IMR-90 (cell line): ENCODE results near the gene SLC6A11. TPM values are rescaled to one million over a fixed set of nuclear protein-coding genes. Genes with fewer than 3 reads are reported as not detected.

Experiments used
- ATAC-seq: fragments of 200-7000 bp; cut with Tn5 transposase; 2 replicates; pipeline ENCODE4 v1.9.1; 2020; ENCODE audit warnings: low read depth, mild to moderate bottlenecking, moderate library complexity
- BruUV-seq: library from RNA; stranded (reverse); fragments of 400-500 nt; replicated peaks from 2 replicates; lab custom pipeline; 2021; lab: Mats Ljungman, UMichigan
- CTCF ChIA-PET: fragments of 300-600 bp; formaldehyde crosslinking; extraction: SDS; loops from one replicate; lab custom pipeline; 2021; ENCODE audit warnings: antibody characterized with exemption; lab: Yijun Ruan, JAX
- POLR2A ChIA-PET: fragments of 300-600 bp; sonication (Branson Sonifier 250); formaldehyde crosslinking; loops from one replicate; lab custom pipeline; 2022; ENCODE audit warnings: antibody characterized with exemption; ENCODE audit not compliant: unreplicated experiment; lab: Charles Lee
- DNase-seq: peaks from one replicate; pipeline ENCODE4 v3.0.0; 2013
- H2AFZ ChIP-seq: replicated peaks from 2 replicates; pipeline ENCODE3; 2013; ENCODE audit warnings: low read length, mild to moderate bottlenecking; ENCODE audit not compliant: poor library complexity
- H2AK5ac ChIP-seq: 2 replicates; pipeline ENCODE4 v1.6.1; 2013; ENCODE audit warnings: low read depth, low read length, inconsistent platforms
- H2AK9ac ChIP-seq: replicated peaks from 2 replicates; pipeline ENCODE3; 2013; ENCODE audit warnings: mild to moderate bottlenecking, low read depth, low read length, moderate library complexity; ENCODE audit not compliant: poor library complexity
- H2BK120ac ChIP-seq: 2 replicates; pipeline ENCODE4 v1.6.1; 2013; ENCODE audit warnings: low read depth, low read length, inconsistent platforms
- H2BK15ac ChIP-seq: 3 replicates; pipeline ENCODE4 v1.6.1; 2013; ENCODE audit warnings: low read depth, low read length, inconsistent platforms
- H2BK20ac ChIP-seq: 2 replicates; pipeline ENCODE4 v1.6.1; 2013; ENCODE audit warnings: low read depth, mild to moderate bottlenecking, inconsistent platforms, low read length, moderate library complexity
- H2BK5ac ChIP-seq: 2 replicates; pipeline ENCODE4 v1.6.1; 2013; ENCODE audit warnings: mild to moderate bottlenecking, low read depth, low read length, inconsistent platforms; ENCODE audit not compliant: poor library complexity, severe bottlenecking
- H3K14ac ChIP-seq: replicated peaks from 2 replicates; pipeline ENCODE4 v1.6.1; 2013; ENCODE audit warnings: low read depth, low read length, inconsistent platforms
- H3K18ac ChIP-seq: 2 replicates; pipeline ENCODE4 v1.6.1; 2013; ENCODE audit warnings: low read depth, low read length, control low read depth
- H3K23ac ChIP-seq: 2 replicates; pipeline ENCODE4 v1.6.1; 2013; ENCODE audit warnings: low read depth, low read length, inconsistent platforms
- H3K27ac ChIP-seq: 2 replicates; pipeline ENCODE4 v1.5.1; 2013; ENCODE audit warnings: mild to moderate bottlenecking, control low read depth, low read length; ENCODE audit not compliant: insufficient read depth
- H3K27me3 ChIP-seq: 2 replicates; pipeline ENCODE4 v1.6.1; 2013; ENCODE audit warnings: low read length; ENCODE audit not compliant: control insufficient read depth, insufficient read depth
- H3K36me3 ChIP-seq: 2 replicates; pipeline ENCODE4 v1.6.1; 2013; ENCODE audit warnings: low read length, mixed read lengths; ENCODE audit not compliant: control insufficient read depth, insufficient read depth
- H3K4ac ChIP-seq: 2 replicates; pipeline ENCODE4 v1.6.1; 2013; ENCODE audit warnings: low read depth, low read length, inconsistent platforms
- H3K4me1 ChIP-seq: 2 replicates; pipeline ENCODE4 v1.6.1; 2013; ENCODE audit warnings: low read length, mixed read lengths; ENCODE audit not compliant: control insufficient read depth, insufficient read depth
- H3K4me2 ChIP-seq: 2 replicates; pipeline ENCODE4 v1.6.1; 2013; ENCODE audit warnings: low read depth, mild to moderate bottlenecking, control low read depth, low read length, moderate library complexity
- H3K4me3 ChIP-seq: 2 replicates; pipeline ENCODE4 v1.5.1; 2013; ENCODE audit warnings: low read depth, mild to moderate bottlenecking, control low read depth, low read length, moderate library complexity; ENCODE audit not compliant: insufficient read depth
- H3K56ac ChIP-seq: 2 replicates; pipeline ENCODE4 v1.6.1; 2013; ENCODE audit warnings: low read length, inconsistent platforms; ENCODE audit not compliant: insufficient read depth; ENCODE audit errors: extremely low read depth
- H3K79me1 ChIP-seq, 2 experiments: 2 replicates each; pipeline ENCODE4 v1.6.1; 2013; ENCODE audit warnings: low read length in 2 of 2, inconsistent platforms in 1 of 2, low read depth in 1 of 2
- H3K9ac ChIP-seq: 2 replicates; pipeline ENCODE4 v1.6.1; 2013; ENCODE audit warnings: low read depth, low read length, control low read depth
- H3K9me1 ChIP-seq: 2 replicates; pipeline ENCODE4 v1.6.1; 2013; ENCODE audit warnings: low read length, inconsistent platforms; ENCODE audit not compliant: insufficient read depth
- H3K9me3 ChIP-seq: 2 replicates; pipeline ENCODE4 v1.6.1; 2013; ENCODE audit warnings: low read length; ENCODE audit not compliant: control insufficient read depth, insufficient read depth
- H4K20me1 ChIP-seq: 2 replicates; pipeline ENCODE4 v1.6.1; 2013; ENCODE audit warnings: low read length, inconsistent platforms; ENCODE audit not compliant: insufficient read depth
- H4K5ac ChIP-seq: 2 replicates; pipeline ENCODE4 v1.6.1; 2013; ENCODE audit warnings: mild to moderate bottlenecking, low read depth, low read length, control low read depth
- H4K8ac ChIP-seq, 2 experiments: 2 replicates each; pipeline ENCODE4 v1.6.1; 2013; ENCODE audit warnings: low read depth in 2 of 2, low read length in 2 of 2, control low read depth in 1 of 2, inconsistent platforms in 1 of 2
- H4K91ac ChIP-seq: 2 replicates; pipeline ENCODE4 v1.6.1; 2013; ENCODE audit warnings: low read depth, low read length, inconsistent platforms; ENCODE audit not compliant: insufficient read depth
- BHLHE40 ChIP-seq: fragments of 150-350 bp; IDR thresholded peaks from 2 replicates; pipeline ENCODE4 v1.6.1; 2016; ENCODE audit warnings: mild to moderate bottlenecking, low read depth, low read length
- CEBPB ChIP-seq: IDR thresholded peaks from 2 replicates; pipeline ENCODE4 v1.6.1; 2012; ENCODE audit warnings: low read depth, low read length, improper control_type of control experiment
- CHD1 ChIP-seq: IDR thresholded peaks from 2 replicates; pipeline ENCODE4 v1.6.1; 2012; ENCODE audit warnings: low read depth, low read length, improper control_type of control experiment
- CTCF ChIP-seq: conservative IDR thresholded peaks from 2 replicates; pipeline ENCODE4 v1.5.1; 2012; ENCODE audit warnings: mild to moderate bottlenecking, low read depth, low read length, improper control_type of control experiment
- ELK1 ChIP-seq: fragments of 150-350 bp; IDR thresholded peaks from 2 replicates; pipeline ENCODE4 v1.6.1; 2016; ENCODE audit warnings: low read depth, mild to moderate bottlenecking, low read length, moderate library complexity, borderline replicate concordance
- FOS ChIP-seq: fragments of 150-350 bp; IDR thresholded peaks from 2 replicates; pipeline ENCODE4 v1.6.1; 2016; ENCODE audit warnings: low read depth, low read length
- MAFK ChIP-seq: IDR thresholded peaks from 2 replicates; pipeline ENCODE4 v1.6.1; 2012; ENCODE audit warnings: low read depth, low read length, improper control_type of control experiment
- MAZ ChIP-seq: IDR thresholded peaks from 2 replicates; pipeline ENCODE4 v1.6.1; 2012; ENCODE audit warnings: low read depth, mild to moderate bottlenecking, low read length, improper control_type of control experiment, moderate library complexity, borderline replicate concordance
- MXI1 ChIP-seq: IDR thresholded peaks from 2 replicates; pipeline ENCODE4 v1.6.1; 2012; ENCODE audit warnings: low read depth, mild to moderate bottlenecking, low read length, moderate library complexity, borderline replicate concordance
- NFE2L2 ChIP-seq: fragments of 150-350 bp; IDR thresholded peaks from 2 replicates; pipeline ENCODE4 v1.6.1; 2016; ENCODE audit warnings: low read depth, mild to moderate bottlenecking, low read length
- POLR2A ChIP-seq: IDR thresholded peaks from 2 replicates; pipeline ENCODE4 v1.6.1; 2012; ENCODE audit warnings: mild to moderate bottlenecking, low read depth, low read length
- RAD21 ChIP-seq: IDR thresholded peaks from 2 replicates; pipeline ENCODE4 v1.6.1; 2012; ENCODE audit warnings: low read length, improper control_type of control experiment
- RCOR1 ChIP-seq: IDR thresholded peaks from 2 replicates; pipeline ENCODE4 v1.6.1; 2012; ENCODE audit warnings: mild to moderate bottlenecking, low read length, improper control_type of control experiment; ENCODE audit not compliant: insufficient replicate concordance
- WGBS, 2 experiments: methylation state at CpG; one replicate each; pipeline versions ENCODE4 v1.1.5 to v1.1.7; 2013; ENCODE audit warnings: missing lambda C conversion rate in 2 of 2; ENCODE audit not compliant: insufficient read length in 1 of 2; ENCODE audit errors: extremely low coverage in 2 of 2; 5-methylcytosine and 5-hydroxymethylcytosine counted together
- dilution Hi-C: fragments of 300-500 bp; cut with HindIII; formaldehyde crosslinking; loops from one replicate; pipeline ENCODE4 v1.14.3; 2018; ENCODE audit warnings: low sequenced_read_pairs; ENCODE audit not compliant: unreplicated experiment
- in situ Hi-C: fragments of 300-500 bp; cut with MboI; formaldehyde crosslinking; loops from 3 replicates; pipeline ENCODE4 v1.14.3; 2019; ENCODE audit warnings: low sequenced_read_pairs, inconsistent platforms, mixed read lengths
- intact Hi-C: fragments of 100-400 bp; cut with micrococcal nuclease; formaldehyde crosslinking; loops from 2 replicates; pipeline ENCODE4 v1.10.0; 2022
- polyA plus RNA-seq, 3 experiments: library from polyadenylated mRNA; depleted of rRNA; stranded (reverse); fragments of >200 nt; gene quantifications; 2 replicates each; pipeline ENCODE4 v1.2.3, GENCODE V29; 2012; ENCODE audit warnings: low replicate concordance in 1 of 3
- total RNA-seq: library from RNA; depleted of rRNA; stranded (reverse); fragments of >200 nt; gene quantifications from 2 replicates; pipeline ENCODE4 v1.2.3, GENCODE V29; 2012

Gene SLC6A11
- total and polyA plus RNA-seq, 2 of the 4 experiments (the other 2 are of a cell fraction): not detected

GRCh38 chr3:10954740-10955139 lies 138.7 kb downstream of the SLC6A11 start:
- Histone ChIP-seq H3K36me3 (no peaks in the 10 kb centered on the region), H4K91ac (no peak overlapping the region), H4K5ac (no peak overlapping the region), H3K9me3 (no peaks in the 10 kb centered on the region), H2AK5ac (no peak overlapping the region), H3K56ac (no peak overlapping the region), H2AK9ac (no peak overlapping the region), H2BK120ac (no peak overlapping the region), H2BK5ac (no peak overlapping the region), H3K14ac (no peak overlapping the region), H3K18ac (no peak overlapping the region), H2AFZ (no peak overlapping the region), H3K4ac (no peak overlapping the region), H3K79me1 (no peaks in the 10 kb centered on the region), H3K4me1 (no peaks in the 10 kb centered on the region), H4K20me1 (0 out of 2 replicates have a peak, but pooled peaks cover 4% of the 10 kb centered on the region), H3K4me3 (no peak overlapping the region), H3K4me2 (no peak overlapping the region), H3K27me3 (peaks cover 44% of the 10 kb centered on the region), H3K27ac (no peak overlapping the region), H4K8ac (no peak overlapping the region), H2BK15ac (no peak overlapping the region), H2BK20ac (no peak overlapping the region), H3K9ac (no peak overlapping the region), H3K9me1 (0 out of 2 replicates have a peak, but pooled peaks cover 4% of the 10 kb centered on the region), H3K23ac (no peak overlapping the region)
- ChIA-PET CTCF (no interaction called here), POLR2A (interaction anchor here (0.5 kb wide), 1 partner anchor 7 kb away, joined by 3 read pairs; no protein-coding TSS in a partner anchor)
- BruUV-seq: no TSS peak
- TF ChIP-seq MAFK (no peak), NFE2L2 (no peak), RCOR1 (no peak), BHLHE40 (no peak), CTCF (no peak), RAD21 (no peak), POLR2A (no peak), ELK1 (no peak), FOS (no peak), CHD1 (no peak), MXI1 (no peak), MAZ (no peak), CEBPB (no peak)
- dilution Hi-C loops: no loop called here
- in situ Hi-C loops: loop anchor here (5.0 kb wide), 1 partner anchor 103 kb away; no protein-coding TSS in a partner anchor
- ATAC-seq: no peak
- intact Hi-C loops: no loop called here
- WGBS, 2 experiments: 88% methylated on average over 1 of the region's 3 CpGs; no CpG with 5 or more reads in 1 of the 2 experiments
- DNase-seq: no peak
